Suprapubic skin (tissue), 3 donors: Measurements from ENCODE around the gene ZNF221.

Experiments
- CTCF ChIP-seq, 2 donors: fragments of 200-600 bp in 1 of 2; fragments of 450-650 bp in 1 of 2; sonication (generic) in 1 of 2; IDR thresholded peaks; one replicate each; pipeline ENCODE4 v1.5.1; 2016 to 2019; ENCODE audit warnings: antibody characterized with exemption in 2 of 2, mild to moderate bottlenecking in 1 of 2, moderate library complexity in 1 of 2
- EP300 ChIP-seq: sonication (generic); formaldehyde crosslinking; IDR thresholded peaks from one replicate; pipeline ENCODE4 v1.6.1; 2017; ENCODE audit warnings: antibody characterized with exemption
- POLR2A ChIP-seq, 2 donors: fragments of 450-650 bp; IDR thresholded peaks; one replicate each; pipeline ENCODE4 v1.6.1; 2017; ENCODE audit warnings: antibody characterized with exemption in 2 of 2, mild to moderate bottlenecking in 2 of 2, moderate library complexity in 2 of 2

GRCh38 chr19:43936188-43936587, 14.8 kb upstream of the ZNF221 start:
- no peak for TF ChIP-seq POLR2A (IDR thresholded peaks at IDR 0.05)
- no peak for TF ChIP-seq CTCF (IDR thresholded peaks at IDR 0.05)
- TF ChIP-seq EP300: no peak
